K562 (cell line): ENCODE results near the gene CENPX. TPM values are rescaled to one million over a fixed set of nuclear protein-coding genes. Genes with fewer than 3 reads are reported as not detected.

Experiments used
- EWSR1 ChIP-seq: fragments of 450-650 bp; IDR thresholded peaks from 2 replicates; pipeline ENCODE4 v1.6.1; 2018; ENCODE audit warnings: borderline replicate concordance, mild to moderate bottlenecking, low read depth, moderate library complexity; ENCODE audit not compliant: partially characterized antibody
- FOXK2 ChIP-seq, 2 experiments: fragments of 450-650 bp; IDR thresholded peaks in 1 of 2; conservative IDR thresholded peaks in 1 of 2; 2 replicates each; pipeline ENCODE4 v1.6.1; 2016; ENCODE audit warnings: low read depth in 2 of 2, mild to moderate bottlenecking in 1 of 2
- HDAC8 ChIP-seq: fragments of 450-650 bp; IDR thresholded peaks from 2 replicates; pipeline ENCODE4 v1.6.1; 2016; ENCODE audit warnings: mild to moderate bottlenecking, missing genetic modification characterization, moderate library complexity, missing compliant biosample characterization
- HIVEP1 ChIP-seq: fragments of 250-450 bp; sonication (Bioruptor Pico); IDR thresholded peaks from 2 replicates; pipeline ENCODE4 v1.4.0; 2020; ENCODE audit warnings: mild to moderate bottlenecking
- OTX1 ChIP-seq: fragments of 450-650 bp; formaldehyde crosslinking; IDR thresholded peaks from 2 replicates; pipeline ENCODE4 v1.4.0; 2022; ENCODE audit warnings: mild to moderate bottlenecking
- RCOR1 ChIP-seq, 2 experiments: IDR thresholded peaks; 2 replicates each; pipeline ENCODE4 v1.6.1; 2012; ENCODE audit warnings: low read depth in 2 of 2, low read length in 2 of 2, borderline replicate concordance in 1 of 2, improper control_type of control experiment in 1 of 2
- SIN3A ChIP-seq, 2 experiments: fragments of 150-350 bp in 1 of 2; IDR thresholded peaks; 2 replicates each; pipeline ENCODE4 v1.6.1; 2011 to 2016; ENCODE audit warnings: borderline replicate concordance in 2 of 2, low read depth in 2 of 2, low read length in 2 of 2, mild to moderate bottlenecking in 2 of 2, moderate library complexity in 2 of 2; ENCODE audit not compliant: control insufficient read depth in 1 of 2
- SLC30A9 ChIP-seq: fragments of 250-450 bp; sonication (Bioruptor Pico); IDR thresholded peaks from 2 replicates; pipeline ENCODE4 v1.8.0; 2022; ENCODE audit warnings: mild to moderate bottlenecking, moderate library complexity
- SMARCA4 ChIP-seq: fragments of 450-650 bp; IDR thresholded peaks from 2 replicates; pipeline ENCODE4 v1.6.1; 2016
- SP1 ChIP-seq: sonication (generic); formaldehyde crosslinking; IDR thresholded peaks from 2 replicates; pipeline ENCODE4 v1.8.1; 2022; ENCODE audit warnings: mild to moderate bottlenecking, missing genetic modification reagents
- SREBF1 ChIP-seq: fragments of 150-350 bp; IDR thresholded peaks from 2 replicates; pipeline ENCODE4 v1.6.1; 2014; ENCODE audit warnings: antibody characterized with exemption, low read depth, low read length, borderline replicate concordance
- STAT5B ChIP-seq: fragments of 250-450 bp; sonication (Bioruptor Pico); IDR thresholded peaks from 2 replicates; pipeline ENCODE4 v1.8.0; 2021; ENCODE audit warnings: mild to moderate bottlenecking, inconsistent platforms
- TCF3 ChIP-seq: sonication (generic); formaldehyde crosslinking; IDR thresholded peaks from 2 replicates; pipeline ENCODE4 v1.4.0; 2020; ENCODE audit warnings: mild to moderate bottlenecking, missing genetic modification reagents
- ZBTB7A ChIP-seq: IDR thresholded peaks from 2 replicates; pipeline ENCODE4 v1.6.1; 2011; ENCODE audit warnings: low read depth, mild to moderate bottlenecking, low read length, moderate library complexity, borderline replicate concordance; ENCODE audit not compliant: control insufficient read depth
- ZNF12 ChIP-seq: sonication (generic); formaldehyde crosslinking; IDR thresholded peaks from 2 replicates; pipeline ENCODE4 v1.4.0; 2020; ENCODE audit warnings: mild to moderate bottlenecking, missing genetic modification reagents
- ZNF316 ChIP-seq: fragments of 450-650 bp; IDR thresholded peaks from 2 replicates; pipeline ENCODE4 v1.6.1; 2016
- ZNF41 ChIP-seq: fragments of 250-450 bp; sonication (Bioruptor Pico); conservative IDR thresholded peaks from 2 replicates; pipeline ENCODE4 v1.4.0; 2020; ENCODE audit warnings: mild to moderate bottlenecking
- polyA plus RNA-seq, 8 experiments: library from polyadenylated mRNA; depleted of rRNA in 4 of 8; stranded (reverse) in 5 of 8; unstranded in 3 of 8; fragments of >200 nt; fragmentation: Nextera tagmentation in 2 of 8; fragmentation: Illumina TruSeq in 1 of 8; extraction: Ambion mirVana in 2 of 8; extraction: Trizol in 1 of 8; gene quantifications; 2 replicates each; pipeline versions ENCODE4 v1.2.1 to v1.2.3, GENCODE V29; 2011 to 2014; ENCODE audit warnings: inconsistent platforms in 1 of 8, missing spikeins in 1 of 8
- total RNA-seq, 7 experiments: library from RNA; depleted of rRNA in 6 of 7; stranded (reverse); fragments of >200 nt in 6 of 7; fragmentation: Illumina TruSeq in 2 of 7; extraction: Trizol in 2 of 7; gene quantifications; 2 replicates each; pipeline versions ENCODE4 v1.2.1 to v1.2.3, GENCODE V29; 2011 to 2021; ENCODE audit warnings: low replicate concordance in 1 of 7
- TF ChIP-seq, protein P1 (sequence below): fragments of 450-650 bp; formaldehyde crosslinking; IDR thresholded peaks from 2 replicates; pipeline ENCODE4 v1.4.0; 2020; ENCODE audit warnings: mild to moderate bottlenecking
- TF ChIP-seq, protein P2 (sequence below): fragments of 250-450 bp; sonication (Bioruptor Pico); IDR thresholded peaks from 2 replicates; pipeline ENCODE4 v1.8.0; 2022; ENCODE audit warnings: moderate library complexity, mild to moderate bottlenecking, inconsistent platforms
- TF ChIP-seq, protein P3 (sequence below): fragments of 250-450 bp; sonication (Bioruptor Pico); IDR thresholded peaks from 2 replicates; pipeline ENCODE4 v1.4.0; 2020
- TF ChIP-seq, protein P4 (sequence below): fragments of 250-450 bp; sonication (Bioruptor Pico); IDR thresholded peaks from 2 replicates; pipeline ENCODE4 v1.5.1; 2021; ENCODE audit warnings: mild to moderate bottlenecking
- TF ChIP-seq, protein P5 (sequence below): sonication (generic); IDR thresholded peaks from 2 replicates; pipeline ENCODE4 v1.6.1; 2016

The CENPX gene
- total and polyA plus RNA-seq, 9 of the 15 experiments (the other 6 are each of a cell fraction or from before 2014, with no cell fraction given): 32.7 to 352 (median 127) TPM

DNA sequence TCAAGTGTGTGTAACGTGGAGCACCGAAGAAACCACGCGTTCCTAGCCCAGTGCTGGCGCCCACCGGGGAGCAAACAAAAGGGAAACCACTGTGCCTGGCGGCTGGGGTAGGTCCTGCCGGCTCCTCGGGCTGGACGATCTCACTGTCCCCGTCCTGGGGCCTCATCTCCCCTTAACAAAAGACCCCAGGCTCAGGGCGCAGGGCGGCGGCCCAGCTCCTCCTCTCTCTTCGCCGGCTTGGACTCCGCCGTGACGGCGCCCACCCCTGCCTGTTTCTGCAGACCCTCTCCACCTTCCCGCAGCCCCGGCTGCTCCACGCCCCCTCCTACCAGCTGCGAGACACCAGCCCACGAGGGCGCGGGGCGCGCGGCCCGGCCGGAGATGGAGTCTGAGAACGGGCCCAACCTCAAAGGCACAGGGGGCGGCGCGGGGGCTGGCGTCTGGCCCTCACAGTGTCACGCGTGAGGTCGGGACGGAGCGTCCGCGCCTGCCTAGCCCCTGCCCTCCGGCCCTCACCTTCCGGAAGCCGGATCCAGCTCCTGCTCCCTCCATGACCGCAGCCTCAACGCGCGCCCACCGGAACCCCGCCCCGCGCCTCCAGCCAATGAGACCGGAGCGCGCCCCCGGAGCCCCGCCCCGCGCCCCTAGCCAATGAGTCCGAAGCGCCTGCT, at the start of gene CENPX (continued):
- TF ChIP-seq SP1 (CRISPR knock-in tag) (no peak), SIN3A (IDR thresholded peaks at IDR 0.05; ENCODE audit: borderline replicate concordance in 2 of 2, control insufficient read depth in 1 of 2, low read depth in 2 of 2, low read length in 2 of 2) (peak; percentile 65 to 83; a peak in 2 of 4 replicates), TCF3 (CRISPR knock-in tag) (no peak), HIVEP1 (CRISPR knock-in tag) (no peak), FOXK2 (conservative IDR thresholded peaks at IDR 0.05 in 1 of 2, IDR thresholded peaks at IDR 0.05 in 1 of 2; ENCODE audit: low read depth in 2 of 2) (no peak), ZBTB7A (peak; percentile 81), SMARCA4 (no peak), SREBF1 (no peak), ZNF41 (CRISPR knock-in tag) (no peak), RCOR1 (IDR thresholded peaks at IDR 0.05; ENCODE audit: borderline replicate concordance in 1 of 2, low read depth in 2 of 2, low read length in 2 of 2) (no peak), SLC30A9 (no peak), ZNF316 (no peak), HDAC8 (tag) (no peak), STAT5B (CRISPR knock-in tag) (no peak), EWSR1 (no peak), ZNF12 (CRISPR knock-in tag) (peak; percentile 32; the same call in 1 of the 2 replicates), OTX1 (CRISPR knock-in tag) (no peak)
- TF ChIP-seq, protein P1, sequence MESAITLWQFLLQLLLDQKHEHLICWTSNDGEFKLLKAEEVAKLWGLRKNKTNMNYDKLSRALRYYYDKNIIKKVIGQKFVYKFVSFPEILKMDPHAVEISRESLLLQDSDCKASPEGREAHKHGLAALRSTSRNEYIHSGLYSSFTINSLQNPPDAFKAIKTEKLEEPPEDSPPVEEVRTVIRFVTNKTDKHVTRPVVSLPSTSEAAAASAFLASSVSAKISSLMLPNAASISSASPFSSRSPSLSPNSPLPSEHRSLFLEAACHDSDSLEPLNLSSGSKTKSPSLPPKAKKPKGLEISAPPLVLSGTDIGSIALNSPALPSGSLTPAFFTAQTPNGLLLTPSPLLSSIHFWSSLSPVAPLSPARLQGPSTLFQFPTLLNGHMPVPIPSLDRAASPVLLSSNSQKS: no peak
- TF ChIP-seq, protein P2, sequence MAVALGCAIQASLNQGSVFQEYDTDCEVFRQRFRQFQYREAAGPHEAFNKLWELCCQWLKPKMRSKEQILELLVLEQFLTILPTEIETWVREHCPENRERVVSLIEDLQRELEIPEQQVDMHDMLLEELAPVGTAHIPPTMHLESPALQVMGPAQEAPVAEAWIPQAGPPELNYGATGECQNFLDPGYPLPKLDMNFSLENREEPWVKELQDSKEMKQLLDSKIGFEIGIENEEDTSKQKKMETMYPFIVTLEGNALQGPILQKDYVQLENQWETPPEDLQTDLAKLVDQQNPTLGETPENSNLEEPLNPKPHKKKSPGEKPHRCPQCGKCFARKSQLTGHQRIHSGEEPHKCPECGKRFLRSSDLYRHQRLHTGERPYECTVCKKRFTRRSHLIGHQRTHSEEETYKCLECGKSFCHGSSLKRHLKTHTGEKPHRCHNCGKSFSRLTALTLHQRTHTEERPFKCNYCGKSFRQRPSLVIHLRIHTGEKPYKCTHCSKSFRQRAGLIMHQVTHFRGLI (CRISPR knock-in tag): no peak
- TF ChIP-seq, protein P3, sequence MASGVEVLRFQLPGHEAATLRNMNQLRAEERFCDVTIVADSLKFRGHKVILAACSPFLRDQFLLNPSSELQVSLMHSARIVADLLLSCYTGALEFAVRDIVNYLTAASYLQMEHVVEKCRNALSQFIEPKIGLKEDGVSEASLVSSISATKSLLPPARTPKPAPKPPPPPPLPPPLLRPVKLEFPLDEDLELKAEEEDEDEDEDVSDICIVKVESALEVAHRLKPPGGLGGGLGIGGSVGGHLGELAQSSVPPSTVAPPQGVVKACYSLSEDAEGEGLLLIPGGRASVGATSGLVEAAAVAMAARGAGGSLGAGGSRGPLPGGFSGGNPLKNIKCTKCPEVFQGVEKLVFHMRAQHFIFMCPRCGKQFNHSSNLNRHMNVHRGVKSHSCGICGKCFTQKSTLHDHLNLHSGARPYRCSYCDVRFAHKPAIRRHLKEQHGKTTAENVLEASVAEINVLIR (CRISPR knock-in tag): no peak
- TF ChIP-seq, protein P4, sequence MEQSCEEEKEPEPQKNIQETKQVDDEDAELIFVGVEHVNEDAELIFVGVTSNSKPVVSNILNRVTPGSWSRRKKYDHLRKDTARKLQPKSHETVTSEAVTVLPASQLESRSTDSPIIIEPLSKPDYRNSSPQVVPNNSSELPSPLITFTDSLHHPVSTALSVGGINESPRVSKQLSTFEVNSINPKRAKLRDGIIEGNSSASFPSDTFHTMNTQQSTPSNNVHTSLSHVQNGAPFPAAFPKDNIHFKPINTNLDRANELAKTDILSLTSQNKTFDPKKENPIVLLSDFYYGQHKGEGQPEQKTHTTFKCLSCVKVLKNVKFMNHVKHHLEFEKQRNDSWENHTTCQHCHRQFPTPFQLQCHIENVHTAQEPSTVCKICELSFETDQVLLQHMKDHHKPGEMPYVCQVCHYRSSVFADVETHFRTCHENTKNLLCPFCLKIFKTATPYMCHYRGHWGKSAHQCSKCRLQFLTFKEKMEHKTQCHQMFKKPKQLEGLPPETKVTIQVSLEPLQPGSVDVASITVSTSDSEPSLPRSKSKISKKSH: no peak
- TF ChIP-seq, protein P5, sequence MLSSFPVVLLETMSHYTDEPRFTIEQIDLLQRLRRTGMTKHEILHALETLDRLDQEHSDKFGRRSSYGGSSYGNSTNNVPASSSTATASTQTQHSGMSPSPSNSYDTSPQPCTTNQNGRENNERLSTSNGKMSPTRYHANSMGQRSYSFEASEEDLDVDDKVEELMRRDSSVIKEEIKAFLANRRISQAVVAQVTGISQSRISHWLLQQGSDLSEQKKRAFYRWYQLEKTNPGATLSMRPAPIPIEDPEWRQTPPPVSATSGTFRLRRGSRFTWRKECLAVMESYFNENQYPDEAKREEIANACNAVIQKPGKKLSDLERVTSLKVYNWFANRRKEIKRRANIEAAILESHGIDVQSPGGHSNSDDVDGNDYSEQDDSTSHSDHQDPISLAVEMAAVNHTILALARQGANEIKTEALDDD: no peak
